HepG2 (cell line): ENCODE data around the gene AIF1. TPM values are rescaled to one million over a fixed set of nuclear protein-coding genes. Genes with fewer than 3 reads are reported as not detected.

ENCODE experiments used
- ARNT ChIP-seq: fragments of 450-650 bp; IDR thresholded peaks from 2 replicates; pipeline ENCODE4 v1.6.1; 2017
- DRAP1 ChIP-seq: IDR thresholded peaks from 2 replicates; pipeline ENCODE4 v1.6.1; 2016; ENCODE audit warnings: missing genetic modification reagents, missing compliant biosample characterization
- FOXA3 ChIP-seq: IDR thresholded peaks from 2 replicates; pipeline ENCODE4 v1.6.1; 2016; ENCODE audit warnings: missing genetic modification reagents, missing compliant biosample characterization
- IRF9 ChIP-seq: sonication (generic); formaldehyde crosslinking; IDR thresholded peaks from 2 replicates; pipeline ENCODE4 v1.8.0; 2022; ENCODE audit warnings: missing genetic modification reagents, mild to moderate bottlenecking, borderline replicate concordance
- JUND ChIP-seq: sonication (generic); formaldehyde crosslinking; IDR thresholded peaks from 2 replicates; pipeline ENCODE4 v1.8.0; 2022; ENCODE audit warnings: mild to moderate bottlenecking, missing genetic modification reagents
- LBX2 ChIP-seq: sonication (generic); formaldehyde crosslinking; IDR thresholded peaks from 2 replicates; pipeline ENCODE4 v1.5.0; 2020; ENCODE audit warnings: missing genetic modification reagents, mild to moderate bottlenecking, borderline replicate concordance
- MIXL1 ChIP-seq: IDR thresholded peaks from 2 replicates; pipeline ENCODE4 v1.6.1; 2016
- MLLT10 ChIP-seq: sonication (generic); formaldehyde crosslinking; IDR thresholded peaks from 2 replicates; pipeline ENCODE4 v1.4.0; 2020; ENCODE audit warnings: missing genetic modification reagents
- MTA1 ChIP-seq: sonication (generic); formaldehyde crosslinking; IDR thresholded peaks from 2 replicates; pipeline ENCODE4 v1.4.0; 2020; ENCODE audit warnings: missing genetic modification reagents, mild to moderate bottlenecking, borderline replicate concordance
- NKX3-1 ChIP-seq: sonication (generic); formaldehyde crosslinking; IDR thresholded peaks from 2 replicates; pipeline ENCODE4 v1.5.0; 2020; ENCODE audit warnings: missing genetic modification reagents
- RBFOX2 ChIP-seq: fragments of 200-400 bp; formaldehyde crosslinking; IDR thresholded peaks from 2 replicates; pipeline ENCODE4 v1.6.1; 2017; ENCODE audit warnings: low read depth, mild to moderate bottlenecking, low read length
- REST ChIP-seq, 2 experiments: IDR thresholded peaks; 2 replicates each; pipeline ENCODE4 v1.6.1; 2011 to 2012; ENCODE audit warnings: low read length in 2 of 2, borderline replicate concordance in 1 of 2, low read depth in 1 of 2, mild to moderate bottlenecking in 1 of 2, moderate library complexity in 1 of 2
- TCF7L2 ChIP-seq: IDR thresholded peaks from 2 replicates; pipeline ENCODE4 v1.6.1; 2011; ENCODE audit warnings: mild to moderate bottlenecking, low read depth, low read length, moderate library complexity
- TP53 ChIP-seq: sonication (generic); formaldehyde crosslinking; conservative IDR thresholded peaks from 2 replicates; pipeline ENCODE4 v1.4.0; 2020; ENCODE audit warnings: missing genetic modification reagents
- ZBTB34 ChIP-seq: sonication (generic); formaldehyde crosslinking; IDR thresholded peaks from 2 replicates; pipeline ENCODE4 v1.8.0; 2022; ENCODE audit warnings: mild to moderate bottlenecking, missing genetic modification reagents
- ZBTB38 ChIP-seq: sonication (generic); formaldehyde crosslinking; IDR thresholded peaks from 2 replicates; pipeline ENCODE4 v1.5.1; 2020; ENCODE audit warnings: mild to moderate bottlenecking, missing genetic modification reagents
- ZNF20 ChIP-seq: sonication (generic); formaldehyde crosslinking; IDR thresholded peaks from 2 replicates; pipeline ENCODE4 v1.4.0; 2020; ENCODE audit warnings: mild to moderate bottlenecking, moderate library complexity, missing genetic modification reagents
- ZNF563 ChIP-seq: sonication (generic); formaldehyde crosslinking; IDR thresholded peaks from 2 replicates; pipeline ENCODE4 v1.8.0; 2022; ENCODE audit warnings: mild to moderate bottlenecking, moderate library complexity, missing genetic modification reagents
- ZNF577 ChIP-seq: sonication (generic); formaldehyde crosslinking; IDR thresholded peaks from 2 replicates; pipeline ENCODE4 v1.4.0; 2020; ENCODE audit warnings: mild to moderate bottlenecking, low read depth, missing genetic modification reagents, borderline replicate concordance
- ZNF724P ChIP-seq: sonication (generic); formaldehyde crosslinking; IDR thresholded peaks from 2 replicates; pipeline ENCODE4 v1.8.0; 2022; ENCODE audit warnings: missing genetic modification reagents, borderline replicate concordance
- ZNF75D ChIP-seq: sonication (generic); formaldehyde crosslinking; IDR thresholded peaks from 2 replicates; pipeline ENCODE4 v1.8.1; 2023; ENCODE audit warnings: missing genetic modification reagents, mild to moderate bottlenecking, borderline replicate concordance
- ZNF841 ChIP-seq: sonication (generic); formaldehyde crosslinking; IDR thresholded peaks from 2 replicates; pipeline ENCODE4 v1.8.1; 2023; ENCODE audit warnings: missing genetic modification reagents, borderline replicate concordance
- polyA plus RNA-seq, 8 experiments: library from polyadenylated mRNA; depleted of rRNA in 3 of 8; stranded (reverse) in 7 of 8; unstranded in 1 of 8; fragments of >200 nt; fragmentation: Illumina TruSeq in 4 of 8; extraction: Trizol in 4 of 8; gene quantifications; 2 replicates each; pipeline versions ENCODE4 v1.2.1 to v1.2.3, GENCODE V29; 2011 to 2016; ENCODE audit warnings: low read depth in 4 of 8, missing spikeins in 1 of 8, mixed read lengths in 1 of 8; ENCODE audit not compliant: insufficient read depth in 1 of 8
- total RNA-seq, 5 experiments: library from RNA; depleted of rRNA; stranded (reverse); fragments of >200 nt; fragmentation: Illumina TruSeq; extraction: Trizol; gene quantifications; 2 replicates each; pipeline ENCODE4 v1.2.3, GENCODE V29; 2016; ENCODE audit warnings: low read depth in 1 of 5

AIF1 gene
- total and polyA plus RNA-seq, 2 of the 13 experiments (the other 11 are each of a cell fraction or from before 2014, with no cell fraction given), result 1.5 TPM; not detected in 1

GRCh38 chr6:31580807-31581433 lies 34.1 kb upstream of the AIF1 start (continued):
- TF ChIP-seq ZNF724P (CRISPR knock-in tag) (peak; percentile 55; the same call in 1 of the 2 replicates), TP53 (CRISPR knock-in tag) (no peak), ARNT (no peak), IRF9 (CRISPR knock-in tag) (peak; percentile 30; the same call in 1 of the 2 replicates), TCF7L2 (no peak), LBX2 (CRISPR knock-in tag) (no peak), MTA1 (CRISPR knock-in tag) (no peak; the same call in 1 of the 2 replicates), ZBTB34 (CRISPR knock-in tag) (no peak), ZNF20 (CRISPR knock-in tag) (no peak), ZNF75D (CRISPR knock-in tag) (no peak), MIXL1 (CRISPR knock-in tag) (peak; percentile 48; the same call in 1 of the 2 replicates), JUND (CRISPR knock-in tag) (no peak), MLLT10 (CRISPR knock-in tag) (no peak), FOXA3 (CRISPR knock-in tag) (peak; percentile 42; the same call in 1 of the 2 replicates), RBFOX2 (peak; percentile 61; the same call in 1 of the 2 replicates), DRAP1 (CRISPR knock-in tag) (peak; percentile 65), ZNF841 (0 out of 2 replicates have a peak, but pooled peaks have one; percentile 50), ZNF563 (peak; percentile 93), ZBTB38 (CRISPR knock-in tag) (peak; percentile 76), NKX3-1 (no peak), ZNF577 (CRISPR knock-in tag) (no peak), REST (IDR thresholded peaks at IDR 0.05; ENCODE audit: borderline replicate concordance in 1 of 2, low read depth in 1 of 2, low read length in 2 of 2) (no peak)
